Measurements from ENCODE around the gene MEGF8. TPM values are rescaled to one million over a fixed set of nuclear protein-coding genes. Genes with fewer than 3 reads are reported as not detected.

Gene MEGF8
- total and polyA plus RNA-seq, 4 donors = 35.2 to 93.3 (median 64.3) TPM

GRCh38 chr19:42421101-42421500, 95.7 kb downstream of the MEGF8 start:
- Histone ChIP-seq H3K27me3 (ENCODE audit: control insufficient read depth, insufficient read depth, low read length) (no peaks in the 10 kb centered on the region), H3K36me3 (ENCODE audit: control insufficient read depth, insufficient read depth, low read length) (peaks cover 16% of the 10 kb centered on the region), H3K27ac (ENCODE audit: low read depth, low read length) (no peak overlapping the region), H3K4me3 (ENCODE audit: low read depth, low read length) (no peak overlapping the region), H3K9me3 (ENCODE audit: control insufficient read depth, insufficient read depth, low read length) (no peaks in the 10 kb centered on the region), H3K4me1 (ENCODE audit: control insufficient read depth, insufficient read depth, low read length) (peaks cover 45% of the 10 kb centered on the region)
- no peak for DNase-seq (ENCODE audit: low read depth in 4 of 6, low spot score in 6 of 6)
- WGBS (ENCODE audit: insufficient coverage) = 87% methylated on average over 3 of the region's 4 CpGs

- peaks cover 48% of the 10 kb centered on the region for H3K4me1 ChIP-seq (ENCODE audit: control insufficient read depth, insufficient read depth, low read length)
- no peaks in the 10 kb centered on the region for H3K9me3 ChIP-seq (ENCODE audit: control insufficient read depth, insufficient read depth, low read length)
- H3K4me3 ChIP-seq (ENCODE audit: low read depth, low read length) = no peak overlapping the region
- WGBS (ENCODE audit: insufficient coverage) = 83% methylated on average over 7 of the region's 9 CpGs
- DNase-seq (ENCODE audit: low read depth in 4 of 6, low spot score in 6 of 6) = no peak
- no peak overlapping the region for H3K27ac ChIP-seq (ENCODE audit: low read depth, low read length)
- H3K27me3 ChIP-seq (ENCODE audit: control insufficient read depth, insufficient read depth, low read length) = no peaks in the 10 kb centered on the region
- H3K36me3 ChIP-seq (ENCODE audit: control insufficient read depth, insufficient read depth, low read length) = peaks cover 16% of the 10 kb centered on the region
These were observed 96.2 kb downstream of the MEGF8 start for GRCh38 chr19:42421591-42422031.

- Histone ChIP-seq H3K9me3 (ENCODE audit: control insufficient read depth, insufficient read depth, low read length) (no peaks in the 10 kb centered on the region), H3K27me3 (ENCODE audit: control insufficient read depth, insufficient read depth, low read length) (no peaks in the 10 kb centered on the region), H3K4me1 (ENCODE audit: control insufficient read depth, insufficient read depth, low read length) (peaks cover 49% of the 10 kb centered on the region), H3K36me3 (ENCODE audit: control insufficient read depth, insufficient read depth, low read length) (peaks cover 16% of the 10 kb centered on the region), H3K4me3 (ENCODE audit: low read depth, low read length) (peak overlapping the region; percentile 81), H3K27ac (ENCODE audit: low read depth, low read length) (peak overlapping the region; percentile 80)
- WGBS (ENCODE audit: insufficient coverage) = 24% methylated on average over 7 of the region's 17 CpGs
- DNase-seq (ENCODE audit: low read depth in 4 of 6, low spot score in 6 of 6) = peak in 1 of 6 donors; percentile 42
These were observed 96.9 kb downstream of the MEGF8 start for GRCh38 chr19:42422092-42422900.

GRCh38 chr19:42422901-42423461, 97.5 kb downstream of the MEGF8 start:
- H3K27ac ChIP-seq (ENCODE audit: low read depth, low read length) = peak overlapping the region; percentile 80
- H3K36me3 ChIP-seq (ENCODE audit: control insufficient read depth, insufficient read depth, low read length) = peaks cover 16% of the 10 kb centered on the region
- no peaks in the 10 kb centered on the region for H3K9me3 ChIP-seq (ENCODE audit: control insufficient read depth, insufficient read depth, low read length)
- DNase-seq (ENCODE audit: low read depth in 4 of 6, low spot score in 6 of 6) = peak in 5 of 6 donors; percentile 50 to 93 (median 65)
- H3K27me3 ChIP-seq (ENCODE audit: control insufficient read depth, insufficient read depth, low read length) = no peaks in the 10 kb centered on the region
- peaks cover 49% of the 10 kb centered on the region for H3K4me1 ChIP-seq (ENCODE audit: control insufficient read depth, insufficient read depth, low read length)
- under 1% methylated on average over 35 of the region's 38 CpGs for WGBS (ENCODE audit: insufficient coverage)
- peak overlapping the region; percentile 81 for H3K4me3 ChIP-seq (ENCODE audit: low read depth, low read length)

GRCh38 chr19:42423462-42424344, 98.3 kb downstream of the MEGF8 start:
- Histone ChIP-seq H3K27me3 (ENCODE audit: control insufficient read depth, insufficient read depth, low read length) (no peaks in the 10 kb centered on the region), H3K36me3 (ENCODE audit: control insufficient read depth, insufficient read depth, low read length) (peaks cover 16% of the 10 kb centered on the region), H3K4me1 (ENCODE audit: control insufficient read depth, insufficient read depth, low read length) (peaks cover 49% of the 10 kb centered on the region), H3K9me3 (ENCODE audit: control insufficient read depth, insufficient read depth, low read length) (no peaks in the 10 kb centered on the region), H3K4me3 (ENCODE audit: low read depth, low read length) (peak overlapping the region; percentile 81), H3K27ac (ENCODE audit: low read depth, low read length) (peak overlapping the region; percentile 80)
- WGBS (ENCODE audit: insufficient coverage) = 1% methylated on average over 59 of the region's 65 CpGs
- DNase-seq (ENCODE audit: low read depth in 4 of 6, low spot score in 6 of 6) = peak; percentile 81 to 99 (median 91)

GRCh38 chr19:42424345-42424707, 98.9 kb downstream of the MEGF8 start:
- WGBS (ENCODE audit: insufficient coverage) = 58% methylated on average over 15 of the region's 15 CpGs
- peaks cover 13% of the 10 kb centered on the region for H3K36me3 ChIP-seq (ENCODE audit: control insufficient read depth, insufficient read depth, low read length)
- H3K27ac ChIP-seq (ENCODE audit: low read depth, low read length) = no peak overlapping the region
- H3K9me3 ChIP-seq (ENCODE audit: control insufficient read depth, insufficient read depth, low read length) = no peaks in the 10 kb centered on the region
- H3K27me3 ChIP-seq (ENCODE audit: control insufficient read depth, insufficient read depth, low read length) = no peaks in the 10 kb centered on the region
- H3K4me3 ChIP-seq (ENCODE audit: low read depth, low read length) = peak overlapping the region; percentile 81
- no peak for DNase-seq (ENCODE audit: low read depth in 4 of 6, low spot score in 6 of 6)
- H3K4me1 ChIP-seq (ENCODE audit: control insufficient read depth, insufficient read depth, low read length) = peaks cover 46% of the 10 kb centered on the region

- no peak overlapping the region for H3K27ac ChIP-seq (ENCODE audit: low read depth, low read length)
- no peaks in the 10 kb centered on the region for H3K9me3 ChIP-seq (ENCODE audit: control insufficient read depth, insufficient read depth, low read length)
- peaks cover 11% of the 10 kb centered on the region for H3K36me3 ChIP-seq (ENCODE audit: control insufficient read depth, insufficient read depth, low read length)
- no peak overlapping the region for H3K4me3 ChIP-seq (ENCODE audit: low read depth, low read length)
- WGBS (ENCODE audit: insufficient coverage) = 63% methylated on average over 12 of the region's 13 CpGs
- H3K4me1 ChIP-seq (ENCODE audit: control insufficient read depth, insufficient read depth, low read length) = peaks cover 45% of the 10 kb centered on the region
- no peaks in the 10 kb centered on the region for H3K27me3 ChIP-seq (ENCODE audit: control insufficient read depth, insufficient read depth, low read length)
- DNase-seq (ENCODE audit: low read depth in 4 of 6, low spot score in 6 of 6) = no peak
These were observed 99.3 kb downstream of the MEGF8 start for GRCh38 chr19:42424712-42425131.

- Histone ChIP-seq H3K36me3 (ENCODE audit: control insufficient read depth, insufficient read depth, low read length) (no peaks in the 10 kb centered on the region), H3K9me3 (ENCODE audit: control insufficient read depth, insufficient read depth, low read length) (no peaks in the 10 kb centered on the region), H3K4me1 (ENCODE audit: control insufficient read depth, insufficient read depth, low read length) (peaks cover 37% of the 10 kb centered on the region), H3K27me3 (ENCODE audit: control insufficient read depth, insufficient read depth, low read length) (no peaks in the 10 kb centered on the region), H3K27ac (ENCODE audit: low read depth, low read length) (no peak overlapping the region), H3K4me3 (ENCODE audit: low read depth, low read length) (no peak overlapping the region)
- DNase-seq (ENCODE audit: low read depth in 4 of 6, low spot score in 6 of 6) = no peak
- 95% methylated on average over 3 of the region's 3 CpGs for WGBS (ENCODE audit: insufficient coverage)
These were observed 101.2 kb downstream of the MEGF8 start for GRCh38 chr19:42426643-42427042.

- H3K4me3 ChIP-seq (ENCODE audit: low read depth, low read length) = no peak within 1 kb of the TSS
- WGBS (ENCODE audit: insufficient coverage) = no CpG with 5 or more reads among the region's 4 CpGs
- H3K4me1 ChIP-seq (ENCODE audit: control insufficient read depth, insufficient read depth, low read length) = peaks cover 30% of the 10 kb centered on the region
- no peak for DNase-seq (ENCODE audit: low read depth in 4 of 6, low spot score in 6 of 6)
- no peaks in the 10 kb centered on the region for H3K36me3 ChIP-seq (ENCODE audit: control insufficient read depth, insufficient read depth, low read length)
- no peaks in the 10 kb centered on the region for H3K9me3 ChIP-seq (ENCODE audit: control insufficient read depth, insufficient read depth, low read length)
- no peak within 1 kb of the TSS for H3K27ac ChIP-seq (ENCODE audit: low read depth, low read length)
- H3K27me3 ChIP-seq (ENCODE audit: control insufficient read depth, insufficient read depth, low read length) = no peaks in the 10 kb centered on the region
These were observed 101.9 kb downstream of the MEGF8 start, which contains the start of gene LIPE for GRCh38 chr19:42427313-42427712. Gene LIPE, minus strand, starts transcription at chr19:42427388. Its CDS starts 239 bp downstream, at chr19:42427149.
